Prostate gland (tissue), 2 donors: ENCODE data around the gene NGRN. TPM values are rescaled to one million over a fixed set of nuclear protein-coding genes. Genes with fewer than 3 reads are reported as not detected.
A peak's percentile ranks its signal among the peaks of the same experiment; 100 is the strongest.

Experiments used
- DNase-seq: peaks from one replicate; pipeline ENCODE4 v3.0.0-alpha.2; 2019; ENCODE audit warnings: low spot score
- H3K27ac ChIP-seq, 2 donors: fragments of 200-600 bp; sonication (generic); 2 replicates each; pipeline ENCODE4 v1.5.1; 2017 to 2019
- H3K27me3 ChIP-seq: fragments of 200-600 bp; sonication (generic); replicated peaks from 2 replicates; pipeline ENCODE4 v1.5.1; 2019; ENCODE audit not compliant: insufficient read depth
- H3K36me3 ChIP-seq, 2 donors: fragments of 200-600 bp; sonication (generic); 1 replicate in 1 of 2; 2 replicates in 1 of 2; pipeline versions ENCODE4 v1.5.1 to v1.8.1; 2017 to 2019
- H3K4me1 ChIP-seq: fragments of 200-600 bp; sonication (generic); replicated peaks from 2 replicates; pipeline ENCODE4 v1.5.1; 2019
- H3K4me3 ChIP-seq, 2 donors: fragments of 200-600 bp; sonication (generic); 2 replicates each; pipeline ENCODE4 v1.5.1; 2017 to 2019
- H3K9me3 ChIP-seq: fragments of 200-600 bp; sonication (generic); 2 replicates; pipeline ENCODE4 v1.5.1; 2017
- POLR2A ChIP-seq: fragments of 450-650 bp; IDR thresholded peaks from one replicate; pipeline ENCODE4 v1.6.1; 2016; ENCODE audit warnings: antibody characterized with exemption, mild to moderate bottlenecking
- POLR2AphosphoS5 ChIP-seq: sonication (generic); formaldehyde crosslinking; IDR thresholded peaks from one replicate; pipeline ENCODE4 v1.6.1; 2017; ENCODE audit warnings: antibody characterized with exemption
- WGBS: methylation state at CpG from one replicate; pipeline ENCODE4 v1.1.5; 2018; 5-methylcytosine and 5-hydroxymethylcytosine counted together
- intact Hi-C: fragments of 100-400 bp; cut with DNase I; formaldehyde crosslinking; loops from one replicate; pipeline ENCODE4 v1.14.2; 2022
- total RNA-seq, 2 donors: library from RNA; depleted of rRNA; stranded (reverse); fragments of >200 nt; gene quantifications; one replicate each; pipeline ENCODE4 v1.1.0, GENCODE V29; 2016
- TF ChIP-seq, protein P1 (sequence below), 4 experiments: fragments of 200-600 bp in 2 of 4; fragments of 450-650 bp in 2 of 4; sonication (generic) in 2 of 4; IDR thresholded peaks; 1 replicate in 3 of 4; 2 replicates in 1 of 4; pipeline ENCODE4 v1.5.1; 2016 to 2019; ENCODE audit warnings: antibody characterized with exemption in 4 of 4, mild to moderate bottlenecking in 2 of 4, moderate library complexity in 2 of 4

NGRN gene
- total RNA-seq, 2 donors from 2014 or later: 102 to 108 TPM

- intact Hi-C loops: loop anchor here (2.0 kb wide), 1 partner anchor 15 kb away; the partner anchor contains the start of gene TTLL13
Measured at GRCh38 chr15:90233387-90234095, 31.9 kb upstream of the NGRN start, which contains the start of gene CIB1. Gene CIB1, minus strand, starts transcription at chr15:90233941. Its CDS starts 56 bp downstream, at chr15:90233885.

DNA sequence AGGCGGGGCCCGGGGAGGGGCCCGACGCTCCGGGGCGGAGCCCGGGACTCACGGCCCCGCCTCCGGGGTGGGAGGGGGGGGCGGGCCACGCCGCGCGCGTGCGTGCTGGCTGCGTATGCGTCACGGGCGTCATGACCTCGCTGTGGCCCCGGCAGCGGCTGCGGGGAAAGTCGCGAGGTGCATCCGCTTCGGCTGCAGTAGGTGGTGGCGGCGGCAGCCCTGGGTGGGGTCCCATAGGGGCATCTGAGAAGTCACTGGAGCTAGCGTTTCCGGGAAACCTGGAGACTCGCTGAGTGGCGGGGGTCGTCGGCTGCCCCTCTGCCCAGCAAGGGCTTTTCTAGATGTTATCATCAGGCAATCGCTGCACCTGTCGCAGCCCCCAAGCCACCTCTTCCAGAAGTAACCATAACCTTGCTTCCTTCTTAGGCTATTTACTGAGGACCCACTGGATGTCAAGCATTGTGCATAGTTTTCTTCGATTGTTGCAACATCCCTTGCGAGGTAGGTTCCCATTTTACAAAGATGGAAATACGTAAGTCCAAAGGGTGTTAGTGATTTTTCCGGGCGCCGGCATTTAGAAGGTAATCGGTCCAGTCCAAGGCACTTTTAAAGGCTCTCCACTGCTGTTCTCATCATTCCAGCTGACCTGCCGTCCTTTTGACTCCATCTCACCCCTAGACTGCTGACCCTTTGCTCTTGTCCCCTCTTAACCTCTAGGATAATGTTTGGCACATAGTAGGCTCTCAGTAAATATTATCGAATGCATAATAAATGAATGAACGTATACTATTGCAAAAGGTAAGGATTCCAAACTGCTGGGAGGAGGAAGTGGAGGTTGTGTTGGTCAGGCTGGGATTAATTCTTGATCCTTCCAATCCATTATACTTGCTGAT, 31.1 kb upstream of the NGRN start, which contains the start of gene GDPGP1:
Gene GDPGP1 (plus strand): TSS at position 114 of the 893 bp plus-strand sequence. CDS start 6,700 bp downstream, outside the sequence.
- Histone ChIP-seq H3K4me3 (peak within 1 kb of the TSS; percentile 69 to 83), H3K36me3 (peaks cover 0 to 2% of the 10 kb centered on the region in 2 donors), H3K27me3 (no peaks in the 10 kb centered on the region), H3K27ac (peak within 1 kb of the TSS; percentile 90 to 95), H3K4me1 (peaks cover 17% of the 10 kb centered on the region), H3K9me3 (no peaks in the 10 kb centered on the region)
- peak; percentile 59 for TF ChIP-seq POLR2A
- TF ChIP-seq, protein P1, sequence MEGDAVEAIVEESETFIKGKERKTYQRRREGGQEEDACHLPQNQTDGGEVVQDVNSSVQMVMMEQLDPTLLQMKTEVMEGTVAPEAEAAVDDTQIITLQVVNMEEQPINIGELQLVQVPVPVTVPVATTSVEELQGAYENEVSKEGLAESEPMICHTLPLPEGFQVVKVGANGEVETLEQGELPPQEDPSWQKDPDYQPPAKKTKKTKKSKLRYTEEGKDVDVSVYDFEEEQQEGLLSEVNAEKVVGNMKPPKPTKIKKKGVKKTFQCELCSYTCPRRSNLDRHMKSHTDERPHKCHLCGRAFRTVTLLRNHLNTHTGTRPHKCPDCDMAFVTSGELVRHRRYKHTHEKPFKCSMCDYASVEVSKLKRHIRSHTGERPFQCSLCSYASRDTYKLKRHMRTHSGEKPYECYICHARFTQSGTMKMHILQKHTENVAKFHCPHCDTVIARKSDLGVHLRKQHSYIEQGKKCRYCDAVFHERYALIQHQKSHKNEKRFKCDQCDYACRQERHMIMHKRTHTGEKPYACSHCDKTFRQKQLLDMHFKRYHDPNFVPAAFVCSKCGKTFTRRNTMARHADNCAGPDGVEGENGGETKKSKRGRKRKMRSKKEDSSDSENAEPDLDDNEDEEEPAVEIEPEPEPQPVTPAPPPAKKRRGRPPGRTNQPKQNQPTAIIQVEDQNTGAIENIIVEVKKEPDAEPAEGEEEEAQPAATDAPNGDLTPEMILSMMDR (IDR thresholded peaks at IDR 0.05): peak in 1 of 4 experiments; percentile 3
- TF ChIP-seq POLR2AphosphoS5: no peak
- DNase-seq: no peak
- intact Hi-C loops: loop anchor here (2.0 kb wide), 1 partner anchor 14 kb away; the partner anchor contains the start of gene TTLL13
- WGBS: 12% methylated on average over 19 of the region's 49 CpGs

More at GRCh38 chr15:90233387-90234095, 31.9 kb upstream of the NGRN start, which contains the start of gene CIB1:
- TF ChIP-seq, protein P1 (IDR thresholded peaks at IDR 0.05): peak in 2 of 4 experiments; percentile 2 to 61
- TF ChIP-seq POLR2AphosphoS5: peak; percentile 93
- peak; percentile 84 for TF ChIP-seq POLR2A
- peaks cover 17% of the 10 kb centered on the region for H3K4me1 ChIP-seq
- peak within 1 kb of the TSS; percentile 90 to 95 for H3K27ac ChIP-seq
- no peaks in the 10 kb centered on the region for H3K9me3 ChIP-seq
- 2% methylated on average over 24 of the region's 63 CpGs for WGBS
- H3K36me3 ChIP-seq: peaks cover 0 to 2% of the 10 kb centered on the region in 2 donors
- peak within 1 kb of the TSS; percentile 69 to 83 for H3K4me3 ChIP-seq
- no peaks in the 10 kb centered on the region for H3K27me3 ChIP-seq
- peak; percentile 98 for DNase-seq

- intact Hi-C loops: no loop called here
- no peak overlapping the region for H3K4me3 ChIP-seq
- no peaks in the 10 kb centered on the region for H3K9me3 ChIP-seq
- TF ChIP-seq, protein P1 (IDR thresholded peaks at IDR 0.05): no peak
- TF ChIP-seq POLR2A (no peak), POLR2AphosphoS5 (no peak)
- H3K27me3 ChIP-seq: no peaks in the 10 kb centered on the region
- no peak overlapping the region for H3K27ac ChIP-seq
- H3K4me1 ChIP-seq: peaks cover 7% of the 10 kb centered on the region
- H3K36me3 ChIP-seq: peaks cover 0 to 2% of the 10 kb centered on the region in 2 donors
- WGBS: 88% methylated on average over 3 of the region's 3 CpGs
- no peak for DNase-seq
Measured at GRCh38 chr15:90239371-90239770, 26.1 kb upstream of the NGRN start.

GRCh38 chr15:90240856-90241255, 24.6 kb upstream of the NGRN start:
- no peak for DNase-seq
- H3K9me3 ChIP-seq: no peaks in the 10 kb centered on the region
- no peak overlapping the region for H3K27ac ChIP-seq
- no peaks in the 10 kb centered on the region for H3K27me3 ChIP-seq
- 90% methylated on average over 7 of the region's 8 CpGs for WGBS
- intact Hi-C loops: no loop called here
- no peak overlapping the region for H3K4me3 ChIP-seq
- H3K36me3 ChIP-seq: peaks cover 0 to 2% of the 10 kb centered on the region in 2 donors
- TF ChIP-seq, protein P1 (IDR thresholded peaks at IDR 0.05): no peak
- no peaks in the 10 kb centered on the region for H3K4me1 ChIP-seq
